HepG2 (cell line): ENCODE results near the gene ACAD11. TPM values are rescaled to one million over a fixed set of nuclear protein-coding genes. Genes with fewer than 3 reads are reported as not detected.

Source experiments
- ATAC-seq: fragments of 200-7000 bp; cut with Tn5 transposase; 3 replicates; pipeline ENCODE4 v1.9.1; 2020; ENCODE audit warnings: mild to moderate bottlenecking, moderate library complexity
- BruUV-seq: library from RNA; stranded (reverse); fragments of 400-500 nt; replicated peaks from 2 replicates; lab custom pipeline; 2021; lab: Mats Ljungman, UMichigan
- CTCF ChIA-PET: fragments of 300-600 bp; formaldehyde crosslinking; extraction: SDS; loops from one replicate; lab custom pipeline; 2021; ENCODE audit warnings: low total read pairs, inconsistent platforms, low intra/inter-chr PET ratio; lab: Yijun Ruan, JAX
- POLR2A ChIA-PET: fragments of 350-600 bp; sonication (Branson Sonifier 250); formaldehyde crosslinking; loops from one replicate; lab custom pipeline; 2020; ENCODE audit warnings: antibody characterized with exemption, inconsistent platforms; lab: Yijun Ruan, JAX
- DNase-seq: peaks from one replicate; pipeline ENCODE4 v3.0.0-alpha.2; 2015; ENCODE audit warnings: low spot score
- FAIRE-seq: peaks from 3 replicates; lab custom pipeline; 2011; peaks lifted over from hg19 to GRCh38; lab: Jason Lieb, UNC
- H2AFZ ChIP-seq: one replicate; pipeline ENCODE4 v1.6.1; 2011; ENCODE audit warnings: low read length, inconsistent platforms
- H3K27ac ChIP-seq: fragments of 300-600 bp; 3 replicates; pipeline ENCODE4 v1.8.0; 2011; ENCODE audit warnings: mixed run types, mild to moderate bottlenecking, mixed read lengths, low read length, inconsistent platforms; ENCODE audit not compliant: insufficient read depth; ENCODE audit errors: extremely low read length
- H3K27me3 ChIP-seq, 2 experiments: fragments of 200-600 bp in 1 of 2; 2 replicates in 1 of 2; 3 replicates in 1 of 2; pipeline versions ENCODE4 v1.6.0 to v1.8.0; 2011; ENCODE audit warnings: low read length in 2 of 2, mild to moderate bottlenecking in 2 of 2, moderate library complexity in 2 of 2, inconsistent platforms in 1 of 2; ENCODE audit not compliant: insufficient read depth in 2 of 2, control insufficient read depth in 1 of 2
- H3K36me3 ChIP-seq, 2 experiments: fragments of 200-600 bp in 1 of 2; replicated peaks in 1 of 2; 2 replicates in 1 of 2; 3 replicates in 1 of 2; pipeline versions ENCODE4 v1.5.1 to v1.8.0; 2011; ENCODE audit warnings: low read length in 2 of 2, inconsistent platforms in 1 of 2; ENCODE audit not compliant: insufficient read depth in 2 of 2, control insufficient read depth in 1 of 2
- H3K4me1 ChIP-seq: 2 replicates; pipeline ENCODE4 v1.5.1; 2012; ENCODE audit warnings: low read length, inconsistent platforms; ENCODE audit not compliant: insufficient read depth
- H3K4me2 ChIP-seq: 2 replicates; pipeline ENCODE4 v1.6.0; 2011; ENCODE audit warnings: low read depth, low read length, inconsistent platforms
- H3K4me3 ChIP-seq, 3 experiments: fragments of 200-600 bp in 1 of 3; sonication (generic), shearing (Covaris generic) in 1 of 3; replicated peaks in 1 of 3; 2 replicates each; pipeline ENCODE4 v1.5.1; 2011 to 2016; ENCODE audit warnings: low read length in 3 of 3, inconsistent platforms in 2 of 3, low read depth in 2 of 3, mild to moderate bottlenecking in 2 of 3, control low read depth in 1 of 3, mixed read lengths in 1 of 3; ENCODE audit not compliant: insufficient read depth in 1 of 3
- H3K79me2 ChIP-seq: one replicate; pipeline ENCODE4 v1.6.1; 2011; ENCODE audit warnings: low read length, inconsistent platforms; ENCODE audit not compliant: insufficient read depth
- H3K9ac ChIP-seq: 2 replicates; pipeline ENCODE4 v1.6.0; 2011; ENCODE audit warnings: mild to moderate bottlenecking, low read depth, low read length, inconsistent platforms; ENCODE audit not compliant: insufficient read depth
- H3K9me3 ChIP-seq: 2 replicates; pipeline ENCODE4 v1.5.1; 2012; ENCODE audit warnings: mild to moderate bottlenecking, low read length
- H4K20me1 ChIP-seq: 2 replicates; pipeline ENCODE4 v1.6.0; 2011; ENCODE audit warnings: inconsistent platforms, mild to moderate bottlenecking, low read length, moderate library complexity; ENCODE audit not compliant: insufficient read depth
- CENPX ChIP-seq: sonication (generic); formaldehyde crosslinking; IDR thresholded peaks from 2 replicates; pipeline ENCODE4 v1.9.0; 2021; ENCODE audit warnings: mild to moderate bottlenecking, missing genetic modification reagents, moderate library complexity
- ETV5 ChIP-seq: IDR thresholded peaks from 2 replicates; pipeline ENCODE4 v1.6.1; 2018; ENCODE audit warnings: missing biosample characterization, missing genetic modification reagents, inconsistent platforms, borderline replicate concordance
- TBX2 ChIP-seq: sonication (generic); formaldehyde crosslinking; IDR thresholded peaks from 2 replicates; pipeline ENCODE4 v1.5.0; 2020; ENCODE audit warnings: missing genetic modification reagents, mild to moderate bottlenecking, borderline replicate concordance
- ZNF367 ChIP-seq: sonication (generic); formaldehyde crosslinking; IDR thresholded peaks from 2 replicates; pipeline ENCODE4 v1.4.0; 2020; ENCODE audit warnings: missing genetic modification reagents, borderline replicate concordance
- WGBS: methylation state at CpG from one replicate; pipeline ENCODE4 v1.1.6; 2017; ENCODE audit warnings: low lambda C conversion rate; 5-methylcytosine and 5-hydroxymethylcytosine counted together
- in situ Hi-C: cut with HindIII; loops from 2 replicates; pipeline ENCODE4 v1.10.0; 2017; ENCODE audit warnings: low pct_unique_long_range_greater_than_20kb; ENCODE audit not compliant: extremely low pct_ligation_motif_present
- intact Hi-C: fragments of 100-400 bp; cut with micrococcal nuclease; formaldehyde crosslinking; loops from one replicate; pipeline ENCODE4 v1.10.0; 2022; ENCODE audit not compliant: unreplicated experiment
- polyA plus RNA-seq, 8 experiments: library from polyadenylated mRNA; depleted of rRNA in 3 of 8; stranded (reverse) in 7 of 8; unstranded in 1 of 8; fragments of >200 nt; fragmentation: Illumina TruSeq in 4 of 8; extraction: Trizol in 4 of 8; gene quantifications; 2 replicates each; pipeline versions ENCODE4 v1.2.1 to v1.2.3, GENCODE V29; 2011 to 2016; ENCODE audit warnings: low read depth in 4 of 8, missing spikeins in 1 of 8, mixed read lengths in 1 of 8; ENCODE audit not compliant: insufficient read depth in 1 of 8
- total RNA-seq, 5 experiments: library from RNA; depleted of rRNA; stranded (reverse); fragments of >200 nt; fragmentation: Illumina TruSeq; extraction: Trizol; gene quantifications; 2 replicates each; pipeline ENCODE4 v1.2.3, GENCODE V29; 2016; ENCODE audit warnings: low read depth in 1 of 5
- TF ChIP-seq, protein P1 (sequence below): sonication (generic); formaldehyde crosslinking; IDR thresholded peaks from 2 replicates; pipeline ENCODE4 v1.5.0; 2020; ENCODE audit warnings: mild to moderate bottlenecking, missing genetic modification reagents
- TF ChIP-seq, protein P2 (sequence below): sonication (generic); formaldehyde crosslinking; IDR thresholded peaks from 2 replicates; pipeline ENCODE4 v1.9.0; 2021; ENCODE audit warnings: missing genetic modification reagents, borderline replicate concordance

Gene ACAD11
- total and polyA plus RNA-seq, 2 of the 13 experiments (the other 11 are each of a cell fraction or from before 2014, with no cell fraction given): 30.6 to 56.9 TPM

DNA sequence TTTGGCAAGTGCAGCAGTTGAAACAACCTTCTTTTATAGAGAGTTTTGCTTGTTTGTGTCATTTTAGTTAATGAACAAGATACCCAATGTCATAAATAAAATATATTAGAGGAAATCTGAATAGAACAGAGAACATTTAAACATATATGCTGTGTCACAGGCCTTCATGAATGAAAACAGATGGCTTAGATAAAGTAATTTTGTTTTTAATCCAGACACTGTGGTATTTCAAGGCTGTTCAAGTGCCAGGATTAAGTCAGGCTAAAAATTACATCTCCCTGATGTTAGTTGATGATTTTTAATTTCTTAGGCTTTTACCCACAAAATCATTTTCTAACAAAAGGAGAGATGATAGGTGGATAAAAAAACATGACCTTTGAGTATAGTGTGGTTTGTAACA lies 67.4 kb downstream of the ACAD11 start (continued):
- TF ChIP-seq, protein P1, sequence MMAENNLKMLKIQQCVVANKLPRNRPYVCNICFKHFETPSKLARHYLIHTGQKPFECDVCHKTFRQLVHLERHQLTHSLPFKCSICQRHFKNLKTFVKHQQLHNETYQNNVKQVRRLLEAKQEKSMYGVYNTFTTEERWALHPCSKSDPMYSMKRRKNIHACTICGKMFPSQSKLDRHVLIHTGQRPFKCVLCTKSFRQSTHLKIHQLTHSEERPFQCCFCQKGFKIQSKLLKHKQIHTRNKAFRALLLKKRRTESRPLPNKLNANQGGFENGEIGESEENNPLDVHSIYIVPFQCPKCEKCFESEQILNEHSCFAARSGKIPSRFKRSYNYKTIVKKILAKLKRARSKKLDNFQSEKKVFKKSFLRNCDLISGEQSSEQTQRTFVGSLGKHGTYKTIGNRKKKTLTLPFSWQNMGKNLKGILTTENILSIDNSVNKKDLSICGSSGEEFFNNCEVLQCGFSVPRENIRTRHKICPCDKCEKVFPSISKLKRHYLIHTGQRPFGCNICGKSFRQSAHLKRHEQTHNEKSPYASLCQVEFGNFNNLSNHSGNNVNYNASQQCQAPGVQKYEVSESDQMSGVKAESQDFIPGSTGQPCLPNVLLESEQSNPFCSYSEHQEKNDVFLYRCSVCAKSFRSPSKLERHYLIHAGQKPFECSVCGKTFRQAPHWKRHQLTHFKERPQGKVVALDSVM: no peak
- no peak for TF ChIP-seq ZNF367

DNA sequence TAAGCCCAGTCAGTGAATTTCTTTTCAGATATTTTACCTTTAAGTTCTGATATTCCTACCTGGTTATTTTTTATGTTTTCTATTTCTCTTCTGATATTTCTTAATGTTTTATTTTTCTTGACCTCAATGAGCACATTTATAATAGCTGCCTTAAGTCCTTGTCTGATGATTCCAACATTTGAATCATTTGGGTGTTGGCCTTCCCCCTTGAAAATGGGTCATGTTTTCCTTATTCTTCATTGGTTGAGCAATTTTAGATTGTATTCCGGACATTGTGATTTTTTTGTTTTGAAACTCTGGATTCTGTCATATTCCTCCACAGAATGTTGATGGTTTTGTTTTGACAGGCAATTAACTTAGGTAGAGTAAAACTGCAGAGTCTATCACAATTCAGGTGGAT lies 72.2 kb downstream of the ACAD11 start:
- in situ Hi-C loops (no loop called here), intact Hi-C loops (no loop called here)
- ChIA-PET CTCF (no interaction called here), POLR2A (no interaction called here)
- TF ChIP-seq TBX2: no peak
- TF ChIP-seq, protein P2, sequence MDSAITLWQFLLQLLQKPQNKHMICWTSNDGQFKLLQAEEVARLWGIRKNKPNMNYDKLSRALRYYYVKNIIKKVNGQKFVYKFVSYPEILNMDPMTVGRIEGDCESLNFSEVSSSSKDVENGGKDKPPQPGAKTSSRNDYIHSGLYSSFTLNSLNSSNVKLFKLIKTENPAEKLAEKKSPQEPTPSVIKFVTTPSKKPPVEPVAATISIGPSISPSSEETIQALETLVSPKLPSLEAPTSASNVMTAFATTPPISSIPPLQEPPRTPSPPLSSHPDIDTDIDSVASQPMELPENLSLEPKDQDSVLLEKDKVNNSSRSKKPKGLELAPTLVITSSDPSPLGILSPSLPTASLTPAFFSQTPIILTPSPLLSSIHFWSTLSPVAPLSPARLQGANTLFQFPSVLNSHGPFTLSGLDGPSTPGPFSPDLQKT: no peak
- no peak for TF ChIP-seq ETV5 (CRISPR knock-in tag)
- no peak for TF ChIP-seq CENPX
- H2AFZ ChIP-seq: no peak overlapping the region
- no peak for ATAC-seq
- H3K36me3 ChIP-seq: no peaks in the 10 kb centered on the region
- BruUV-seq: no TSS peak
- no peaks in the 10 kb centered on the region for H4K20me1 ChIP-seq
- no peak for DNase-seq
- no peak overlapping the region for H3K27ac ChIP-seq
- H3K27me3 ChIP-seq: no peaks in the 10 kb centered on the region
- H3K9ac ChIP-seq: no peak overlapping the region
- H3K79me2 ChIP-seq: no peaks in the 10 kb centered on the region
- no peak overlapping the region for H3K4me2 ChIP-seq
- 100% methylated on average over 1 of the region's 1 CpG for WGBS
- H3K9me3 ChIP-seq: no peaks in the 10 kb centered on the region
- FAIRE-seq: no peak
- no peaks in the 10 kb centered on the region for H3K4me1 ChIP-seq
- H3K4me3 ChIP-seq: no peak overlapping the region
